Nephron progenitor cell (in vitro differentiated cells): Measurements from ENCODE around the gene DEPDC4.

ENCODE experiments used
- DNase-seq: peaks from one replicate; pipeline ENCODE4 v3.0.0; 2021
- H3K27ac Mint-ChIP-seq: 2 replicates; pipeline ENCODE4 v1.8.0; 2021; ENCODE audit warnings: mild to moderate bottlenecking, moderate library complexity, mixed read lengths
- H3K27me3 Mint-ChIP-seq: 2 replicates; pipeline ENCODE4 v1.8.0; 2021; ENCODE audit warnings: mild to moderate bottlenecking, low read depth, mixed read lengths; ENCODE audit not compliant: poor library complexity
- H3K36me3 Mint-ChIP-seq: 2 replicates; pipeline ENCODE4 v1.8.0; 2021; ENCODE audit warnings: low read depth, mixed read lengths
- H3K4me1 Mint-ChIP-seq: 2 replicates; pipeline ENCODE4 v1.8.0; 2021; ENCODE audit warnings: mixed read lengths
- H3K4me3 Mint-ChIP-seq: 2 replicates; pipeline ENCODE4 v1.8.0; 2021; ENCODE audit warnings: mild to moderate bottlenecking, moderate library complexity, mixed read lengths
- H3K9me3 Mint-ChIP-seq: 2 replicates; pipeline ENCODE4 v1.8.0; 2021; ENCODE audit warnings: mild to moderate bottlenecking, moderate library complexity, mixed read lengths
- TF ChIP-seq, protein P1 (sequence below): fragments of 200-600 bp; sonication (generic); IDR thresholded peaks from 2 replicates; pipeline ENCODE4 v1.5.0; 2021; ENCODE audit warnings: antibody characterized with exemption

Gene DEPDC4

DNA sequence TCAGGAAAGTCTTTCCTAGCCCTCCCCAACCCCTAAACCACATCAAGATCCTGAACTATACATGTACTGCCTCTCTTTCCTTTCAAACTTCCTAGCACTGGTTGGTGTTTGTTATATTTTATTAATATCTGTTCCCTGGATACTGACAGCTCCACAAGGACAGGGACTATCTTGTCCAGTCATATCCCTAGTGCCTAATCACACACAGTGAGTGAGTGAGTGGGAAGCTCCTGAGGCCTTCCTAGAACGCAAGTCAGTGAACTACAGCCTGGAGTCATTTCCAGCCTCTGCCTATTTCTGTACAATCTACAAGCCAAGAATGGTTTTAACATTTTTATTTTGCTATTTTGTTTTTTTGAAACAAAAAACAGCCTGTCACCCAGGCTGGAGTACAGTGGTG is 73.8 kb downstream of the DEPDC4 start:
- TF ChIP-seq, protein P1, sequence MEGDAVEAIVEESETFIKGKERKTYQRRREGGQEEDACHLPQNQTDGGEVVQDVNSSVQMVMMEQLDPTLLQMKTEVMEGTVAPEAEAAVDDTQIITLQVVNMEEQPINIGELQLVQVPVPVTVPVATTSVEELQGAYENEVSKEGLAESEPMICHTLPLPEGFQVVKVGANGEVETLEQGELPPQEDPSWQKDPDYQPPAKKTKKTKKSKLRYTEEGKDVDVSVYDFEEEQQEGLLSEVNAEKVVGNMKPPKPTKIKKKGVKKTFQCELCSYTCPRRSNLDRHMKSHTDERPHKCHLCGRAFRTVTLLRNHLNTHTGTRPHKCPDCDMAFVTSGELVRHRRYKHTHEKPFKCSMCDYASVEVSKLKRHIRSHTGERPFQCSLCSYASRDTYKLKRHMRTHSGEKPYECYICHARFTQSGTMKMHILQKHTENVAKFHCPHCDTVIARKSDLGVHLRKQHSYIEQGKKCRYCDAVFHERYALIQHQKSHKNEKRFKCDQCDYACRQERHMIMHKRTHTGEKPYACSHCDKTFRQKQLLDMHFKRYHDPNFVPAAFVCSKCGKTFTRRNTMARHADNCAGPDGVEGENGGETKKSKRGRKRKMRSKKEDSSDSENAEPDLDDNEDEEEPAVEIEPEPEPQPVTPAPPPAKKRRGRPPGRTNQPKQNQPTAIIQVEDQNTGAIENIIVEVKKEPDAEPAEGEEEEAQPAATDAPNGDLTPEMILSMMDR: no peak
- no peak for DNase-seq
- Mint-ChIP-seq H3K4me3 (no peak overlapping the region), H3K4me1 (peaks cover 10% of the 10 kb centered on the region), H3K9me3 (no peaks in the 10 kb centered on the region), H3K27me3 (peaks cover 2% of the 10 kb centered on the region), H3K36me3 (peaks cover 20% of the 10 kb centered on the region), H3K27ac (no peak overlapping the region)
